ENCODE data around the gene SEMA7A.
"Not testable (repeated sequence)": the region's sequence is repeated elsewhere in the genome, so short reads cannot be mapped to it uniquely, and the experiment has no call there.

Gene SEMA7A

DNA sequence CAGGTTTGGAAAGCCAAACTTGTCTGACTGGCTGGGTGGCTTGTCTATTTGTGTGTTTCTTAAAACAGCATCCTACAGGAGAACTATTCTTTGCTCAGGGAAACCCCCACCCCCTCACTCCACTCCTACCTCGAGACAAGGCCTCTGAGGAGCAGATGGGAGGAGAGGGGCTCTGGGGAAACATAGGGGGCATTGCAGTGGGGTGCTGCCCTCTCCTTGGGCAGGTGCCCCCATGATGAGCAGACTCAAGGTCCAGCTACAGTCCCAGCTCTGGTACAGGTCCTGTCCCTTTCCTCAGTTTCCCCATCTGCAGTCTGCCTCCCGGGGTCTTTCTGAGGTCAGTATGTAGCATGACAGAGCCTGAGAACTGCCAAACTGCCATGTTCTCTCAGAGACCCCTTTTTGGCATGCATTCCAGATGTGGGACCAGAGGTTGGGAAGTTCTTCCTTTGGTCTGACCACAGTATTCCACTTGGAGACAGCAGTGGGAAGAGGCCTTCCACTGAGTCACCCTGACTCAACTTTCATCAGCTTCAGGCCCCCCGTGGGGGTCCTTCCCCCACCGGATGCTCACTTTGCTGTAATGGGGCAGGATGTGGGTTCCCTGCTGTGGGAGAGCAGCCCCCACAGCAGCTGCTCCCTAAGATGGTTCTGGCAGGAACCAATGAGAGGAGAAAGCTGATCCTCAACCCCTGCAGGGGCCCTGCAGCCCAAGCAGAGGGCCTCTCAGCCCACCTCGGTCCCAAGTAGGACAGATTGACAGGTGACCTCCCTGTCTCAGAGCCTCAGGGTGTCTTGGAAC lies 34.0 kb downstream of the SEMA7A start:
- no peak for DNase-seq (ENCODE audit: low spot score)

DNA sequence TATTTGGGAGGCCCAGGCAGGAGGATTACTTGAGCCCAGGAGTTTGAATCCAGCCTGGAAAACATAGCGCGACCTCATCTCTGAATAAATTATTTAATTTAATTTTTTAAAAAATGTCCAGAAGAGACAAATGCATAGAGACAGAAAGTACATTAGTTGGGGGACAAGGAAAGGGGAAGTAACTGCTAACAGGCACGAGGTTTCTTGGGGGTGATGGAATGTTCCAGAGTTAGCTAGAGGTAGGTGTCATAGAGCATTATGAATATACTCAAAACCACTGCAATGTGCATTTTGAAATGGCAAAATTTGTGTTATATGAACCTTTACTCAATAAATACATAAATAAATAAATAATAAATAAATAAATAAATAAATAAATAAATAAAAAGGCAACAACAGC lies 34.7 kb downstream of the SEMA7A start:
- no peak for DNase-seq (ENCODE audit: low spot score)

DNA sequence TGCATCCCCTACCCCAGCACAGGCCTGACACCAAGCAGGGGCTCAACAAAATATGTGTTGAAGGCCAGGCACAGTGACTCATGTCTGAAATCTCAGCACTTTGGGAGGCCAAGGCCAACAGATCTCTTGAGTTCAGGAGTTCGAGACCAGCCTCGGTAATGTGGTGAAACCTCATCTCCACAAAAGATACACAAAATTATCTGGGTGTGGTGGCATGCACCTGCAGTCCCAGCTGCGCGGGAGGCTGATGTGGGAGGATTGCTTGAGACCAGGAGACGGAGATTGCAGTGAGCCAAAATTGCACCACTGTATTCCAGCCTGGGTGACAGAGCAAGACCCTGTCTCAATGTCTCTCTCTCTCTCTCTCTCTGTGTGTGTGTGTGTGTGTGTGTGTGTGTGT lies 35.6 kb downstream of the SEMA7A start:
- no peak for DNase-seq (ENCODE audit: low spot score)

DNA sequence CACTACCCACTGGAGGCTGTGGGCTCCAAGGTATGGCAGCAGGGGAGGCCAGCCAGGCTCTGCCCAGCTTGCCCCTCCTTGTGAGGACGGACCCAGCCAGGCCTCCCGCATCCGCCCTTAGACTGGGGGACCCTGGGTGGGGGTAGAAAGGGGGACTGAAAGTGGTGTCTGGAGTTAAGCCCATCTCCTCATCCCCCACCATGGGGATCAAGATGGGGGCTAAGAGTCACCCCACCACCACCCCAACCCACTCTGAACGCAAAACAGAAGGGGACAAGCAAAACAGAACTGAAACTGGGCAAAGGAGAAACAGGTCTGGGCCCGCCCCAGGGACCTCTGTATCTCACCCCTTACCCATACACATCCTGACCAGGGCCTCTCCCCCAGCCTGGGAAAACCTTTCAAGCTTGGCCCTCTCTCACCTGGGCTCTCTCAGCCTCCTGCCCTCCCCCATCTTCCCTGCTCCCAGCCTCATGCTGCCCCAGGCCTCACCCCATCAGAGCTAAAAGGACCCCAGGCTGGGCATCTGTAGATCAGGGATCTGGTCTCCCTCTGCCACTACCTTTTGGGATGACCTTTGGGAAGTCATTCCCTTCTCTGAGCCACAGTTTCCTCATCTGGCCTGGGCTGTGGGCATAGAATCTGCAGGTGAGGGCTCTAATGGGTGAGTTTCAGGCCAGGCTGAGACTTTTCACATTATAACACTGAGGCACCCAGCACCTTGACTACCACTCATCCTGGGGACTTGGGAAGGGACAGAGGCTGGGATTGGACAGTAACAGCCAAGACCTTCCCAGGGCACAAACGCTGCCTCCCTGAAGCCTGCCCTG lies 36.3 kb downstream of the SEMA7A start:
- DNase-seq (ENCODE audit: low spot score), result no peak

DNA sequence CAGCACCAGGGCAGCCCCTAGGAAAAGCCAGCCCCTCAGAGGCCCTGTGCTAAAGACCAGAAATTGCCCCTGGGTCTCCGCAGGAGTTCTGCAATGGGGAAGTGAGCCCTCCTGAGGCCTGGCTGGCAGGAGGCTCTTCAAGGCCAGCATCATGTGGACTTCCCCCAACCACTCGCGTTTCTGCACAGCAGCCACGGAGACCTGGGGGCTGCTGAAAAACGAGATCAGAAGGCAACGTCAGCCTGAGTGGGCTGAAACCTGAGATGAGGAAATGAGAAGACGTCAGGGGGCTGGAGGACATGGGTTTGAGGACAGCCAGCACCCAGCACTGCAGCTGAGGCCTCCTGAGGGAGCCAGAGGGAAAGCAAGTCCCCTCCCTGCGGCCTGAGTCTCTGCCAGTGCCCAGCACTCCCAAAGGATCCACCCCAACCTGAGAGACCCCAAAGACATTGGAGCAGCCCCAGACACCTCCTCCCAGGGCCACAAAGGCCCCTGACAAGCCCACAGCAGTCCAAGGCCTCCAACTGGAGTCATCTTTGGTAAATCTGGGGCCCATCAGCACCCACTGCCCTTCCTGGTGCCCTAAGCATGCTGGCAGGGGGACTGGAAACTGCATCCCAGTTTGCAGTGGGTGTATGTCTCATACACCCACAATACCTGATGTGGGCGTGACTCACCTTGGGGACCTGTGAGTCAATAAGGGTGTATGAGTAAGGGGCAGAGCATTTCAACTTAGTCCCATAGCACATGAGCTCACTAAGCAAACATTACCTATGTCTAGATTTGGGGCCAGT lies 37.1 kb downstream of the SEMA7A start:
- no peak for DNase-seq (ENCODE audit: low spot score)

DNA sequence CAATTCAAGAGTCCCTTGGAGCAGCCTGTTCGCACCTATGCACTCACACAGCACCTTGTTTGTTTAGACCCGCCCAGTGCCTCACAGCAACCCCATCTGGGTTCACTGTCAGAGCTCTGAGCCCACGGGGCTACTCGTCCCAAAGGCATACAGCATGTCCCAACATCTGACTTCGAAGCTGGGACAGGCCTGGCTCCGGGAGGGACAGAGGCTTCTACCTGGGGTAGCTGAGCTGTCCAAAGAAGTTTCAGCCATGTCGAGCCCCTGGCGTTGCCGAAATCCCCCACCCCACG lies 37.7 kb downstream of the SEMA7A start:
- no peak for DNase-seq (ENCODE audit: low spot score)

DNA sequence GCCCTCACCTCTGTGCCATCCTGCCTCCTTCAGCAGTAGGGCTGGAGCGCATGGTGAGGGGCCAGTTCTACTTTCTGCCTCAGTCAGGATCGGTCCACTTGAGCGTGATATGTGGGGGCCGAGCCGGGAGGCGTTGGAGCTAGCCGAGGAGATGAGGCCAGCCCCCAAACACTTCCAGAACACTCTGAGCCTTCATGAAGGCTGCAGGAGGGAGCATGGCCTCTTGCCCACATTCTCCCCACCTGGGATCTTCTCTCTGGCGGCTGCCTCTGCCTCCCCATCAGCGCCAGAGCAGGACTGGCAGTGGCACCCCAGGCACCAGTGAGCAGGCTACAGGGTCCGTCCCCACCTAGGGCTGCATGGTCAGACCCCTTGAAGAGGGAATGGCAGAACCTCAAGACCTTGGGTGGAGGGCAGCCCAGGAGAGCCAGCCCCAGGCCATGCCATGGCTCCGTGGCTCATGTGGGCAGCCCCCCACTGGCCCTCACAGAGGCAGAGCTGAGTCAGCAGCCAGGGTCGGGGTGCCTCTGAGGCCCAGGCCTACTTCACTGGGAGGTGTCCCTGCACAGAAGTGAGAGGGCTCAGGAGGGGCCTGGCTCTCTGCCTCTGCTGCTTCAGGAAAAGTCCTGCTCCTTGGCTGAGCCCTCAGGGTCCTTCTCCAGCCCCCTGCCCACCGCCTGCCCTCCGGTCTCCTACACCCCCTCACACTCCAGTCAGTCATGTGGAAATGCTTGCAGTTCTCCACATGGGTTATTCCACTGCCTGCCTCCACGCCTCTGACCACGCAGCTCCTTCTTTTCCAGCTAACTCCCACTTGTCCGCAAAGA lies 38.2 kb downstream of the SEMA7A start:
- DNase-seq (ENCODE audit: low spot score), result no peak

DNA sequence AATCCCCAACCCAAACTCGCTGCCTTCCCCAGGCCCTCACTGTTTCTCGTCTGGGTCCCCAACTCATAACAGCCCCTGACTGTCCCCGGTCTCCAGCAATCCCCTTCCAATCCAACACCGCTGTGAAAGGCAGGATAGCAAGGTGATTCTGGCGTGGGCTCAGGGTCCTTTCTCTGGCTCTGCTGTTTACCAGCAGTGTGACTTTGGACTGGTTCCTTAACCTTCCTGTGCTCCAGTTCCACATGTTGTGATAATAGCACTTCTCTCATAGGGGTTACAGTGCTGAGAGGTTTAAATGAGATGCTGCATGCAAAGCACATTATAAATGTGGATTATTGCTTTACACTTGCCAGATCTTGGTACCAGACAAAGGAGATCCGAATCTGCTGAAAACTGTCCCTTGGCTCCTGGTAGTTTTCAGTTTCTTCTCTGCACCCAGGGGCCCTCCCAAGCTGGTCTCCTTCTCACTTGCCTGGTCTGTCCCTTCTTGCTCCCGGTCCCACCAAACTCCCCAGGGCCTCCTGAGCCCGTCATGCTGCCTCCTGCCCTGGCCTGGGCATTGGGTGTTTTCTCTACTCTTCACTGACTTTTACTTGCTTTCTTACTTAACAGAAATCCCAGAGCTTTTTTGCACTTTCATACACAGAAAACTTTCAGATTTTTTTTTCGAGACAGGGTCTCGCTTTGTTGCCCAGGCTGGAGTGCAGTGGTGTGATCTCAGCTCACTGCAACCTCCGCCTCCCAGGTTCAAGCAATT lies 39.5 kb downstream of the SEMA7A start:
- DNase-seq (ENCODE audit: low spot score), result no peak

DNA sequence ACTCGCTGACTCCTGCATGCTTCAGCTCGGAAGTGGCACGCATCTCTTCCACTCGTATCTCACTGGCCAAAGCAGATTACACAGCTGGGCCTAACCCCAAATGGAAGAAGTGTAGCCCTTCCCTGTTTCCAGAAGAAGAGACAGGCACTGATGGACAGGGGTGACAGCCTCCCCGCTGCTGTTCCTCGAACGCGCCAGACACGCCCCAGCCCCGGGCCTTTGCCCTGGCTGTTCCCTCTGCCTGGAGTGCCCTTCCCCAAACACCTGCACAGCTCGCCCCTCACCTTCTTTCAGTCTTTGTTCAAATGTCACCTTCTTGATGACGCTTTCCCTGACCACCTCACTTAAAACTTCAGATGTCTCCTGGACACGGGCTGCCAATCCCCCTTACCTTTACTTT lies 40.3 kb downstream of the SEMA7A start:
- DNase-seq (ENCODE audit: low spot score), result no peak

DNA sequence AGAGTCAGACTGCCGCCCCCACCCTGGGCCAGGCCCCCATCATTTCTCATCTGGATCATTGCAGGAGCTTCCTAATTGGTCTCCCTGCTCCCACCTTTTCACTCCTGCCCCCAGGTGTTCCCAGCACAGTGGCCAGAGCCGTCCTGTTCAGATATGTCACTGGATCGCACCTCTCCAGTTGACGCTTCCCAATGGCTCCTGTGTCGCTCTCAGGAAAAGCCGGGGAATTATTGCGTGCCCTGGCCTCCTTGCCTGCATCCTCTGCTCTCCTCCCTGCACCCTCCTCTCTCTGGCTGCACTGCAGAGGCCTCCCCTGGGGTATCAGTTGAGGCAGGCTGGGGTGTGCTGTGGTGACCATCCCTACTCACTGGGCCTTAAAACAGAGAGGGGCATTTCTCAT lies 40.9 kb downstream of the SEMA7A start:
- DNase-seq (ENCODE audit: low spot score), result no peak

DNA sequence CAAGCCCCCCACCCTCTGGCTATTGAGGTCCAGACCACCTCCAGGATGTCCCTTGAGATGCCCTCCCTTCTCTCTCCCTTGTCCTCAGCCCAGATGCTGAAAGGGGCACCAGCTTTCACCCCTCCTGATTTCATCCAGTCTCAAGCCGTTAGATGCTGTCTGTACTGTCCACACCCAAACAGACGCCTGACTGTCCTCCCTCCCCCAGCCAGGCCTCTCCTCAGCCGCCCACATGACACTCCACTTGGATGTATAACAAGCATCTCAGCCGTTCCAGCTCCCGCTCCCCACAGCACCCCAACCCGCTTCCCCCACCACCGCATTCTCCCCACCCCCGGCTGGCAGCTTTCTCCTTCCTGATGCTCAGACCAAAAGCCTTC lies 41.3 kb downstream of the SEMA7A start:
- DNase-seq (ENCODE audit: low spot score), result no peak

DNA sequence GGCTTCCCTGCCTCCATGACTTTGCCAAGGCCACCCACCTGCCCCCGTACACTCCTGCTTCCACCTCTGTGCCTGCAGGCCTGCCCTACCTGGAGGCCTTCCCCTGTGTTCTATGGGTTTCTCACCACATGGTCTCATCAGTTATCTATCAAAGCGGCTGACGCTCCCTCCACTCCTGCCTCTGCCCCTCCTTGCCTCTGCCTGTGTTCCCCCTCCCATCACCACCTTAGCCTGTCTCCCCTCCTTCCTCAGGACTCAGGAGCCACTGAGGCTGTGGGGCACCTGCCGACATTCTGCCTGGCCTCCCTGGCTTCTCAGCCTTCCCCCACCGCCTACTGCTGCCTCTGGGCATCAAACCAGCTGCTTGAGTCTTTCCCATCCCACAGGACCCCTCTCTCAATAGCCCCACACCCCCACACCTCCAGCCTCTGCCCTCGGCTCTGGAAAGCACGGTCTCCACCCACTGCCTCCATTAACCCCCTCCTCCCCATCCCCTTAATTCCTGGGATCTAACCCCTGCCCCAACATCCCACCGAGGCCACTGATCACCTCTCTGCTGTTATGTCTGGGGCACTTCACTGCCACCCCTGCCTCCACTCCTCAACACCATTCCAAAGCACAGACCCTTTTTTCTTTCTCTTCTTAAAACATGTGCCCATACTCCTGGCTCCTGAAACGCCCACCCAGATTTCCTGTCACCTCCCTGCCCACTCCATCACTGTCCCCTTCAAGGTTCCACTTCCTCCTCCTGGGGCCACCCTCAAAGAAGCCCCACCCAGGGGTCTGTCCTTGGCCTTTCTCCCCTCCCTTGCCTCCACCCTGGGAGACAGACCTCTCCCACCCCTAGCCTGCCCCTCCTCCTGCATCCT lies 41.9 kb downstream of the SEMA7A start:
- DNase-seq (ENCODE audit: low spot score), result no peak

DNA sequence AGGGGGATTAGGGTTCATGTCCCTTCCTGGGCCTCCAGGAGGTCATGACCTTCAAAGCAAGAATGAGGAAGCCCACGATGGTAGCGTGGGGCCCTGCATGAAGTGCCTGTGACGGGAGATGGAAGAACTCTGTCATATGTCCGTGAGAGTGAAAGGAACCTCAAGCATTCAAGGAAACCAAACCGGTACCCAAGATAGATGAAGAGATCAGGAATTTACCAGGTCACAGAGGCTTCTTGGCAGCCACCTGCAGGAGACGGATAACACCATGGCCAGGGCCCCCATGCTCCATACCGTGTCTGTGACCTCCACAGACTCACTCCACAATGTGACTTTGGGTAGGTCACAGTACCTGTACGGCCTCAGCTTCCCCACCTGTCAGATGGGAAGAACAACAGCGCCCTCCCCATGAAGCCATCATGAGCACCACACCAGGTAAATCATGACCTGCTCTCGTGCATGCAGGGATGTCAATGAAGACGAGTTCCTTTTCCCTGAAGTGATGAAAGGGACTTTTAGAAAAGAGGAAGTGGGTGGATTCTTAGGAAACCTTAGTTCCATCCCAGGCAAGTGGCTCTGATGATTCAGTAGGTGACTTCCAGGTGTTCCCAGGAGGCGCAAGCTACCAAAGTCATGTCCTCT lies 43.0 kb downstream of the SEMA7A start:
- no peak for DNase-seq (ENCODE audit: low spot score)

DNA sequence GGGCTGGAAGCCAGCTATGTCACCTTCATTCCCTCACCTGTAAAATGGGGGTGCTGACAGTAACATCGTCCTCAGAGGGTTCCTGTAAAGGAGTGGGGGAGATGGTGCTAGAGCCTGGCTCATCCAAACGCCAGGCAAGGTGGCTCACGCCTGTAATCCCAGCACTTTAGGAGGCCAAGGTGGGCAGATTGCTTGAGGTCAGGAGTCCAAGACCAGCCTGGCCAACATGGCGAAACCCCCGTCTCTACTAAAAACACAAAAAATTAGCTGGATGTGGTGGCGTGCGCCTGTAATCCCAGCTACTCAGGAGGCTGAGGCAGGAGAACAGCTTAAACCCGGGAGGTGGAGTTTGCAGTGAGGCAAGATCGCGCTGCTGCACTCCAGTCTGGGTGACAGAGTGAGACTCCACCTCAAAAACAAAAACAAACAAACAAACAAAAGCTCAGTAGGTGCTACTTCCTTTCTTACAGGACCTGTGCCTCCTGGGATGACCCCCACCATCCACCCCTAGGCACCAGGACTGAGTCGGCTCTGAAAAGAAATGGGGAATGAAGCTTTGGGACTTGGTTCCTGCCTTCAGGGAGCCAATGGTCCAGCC lies 43.6 kb downstream of the SEMA7A start:
- DNase-seq (ENCODE audit: low spot score), result not testable (repeated sequence)

DNA sequence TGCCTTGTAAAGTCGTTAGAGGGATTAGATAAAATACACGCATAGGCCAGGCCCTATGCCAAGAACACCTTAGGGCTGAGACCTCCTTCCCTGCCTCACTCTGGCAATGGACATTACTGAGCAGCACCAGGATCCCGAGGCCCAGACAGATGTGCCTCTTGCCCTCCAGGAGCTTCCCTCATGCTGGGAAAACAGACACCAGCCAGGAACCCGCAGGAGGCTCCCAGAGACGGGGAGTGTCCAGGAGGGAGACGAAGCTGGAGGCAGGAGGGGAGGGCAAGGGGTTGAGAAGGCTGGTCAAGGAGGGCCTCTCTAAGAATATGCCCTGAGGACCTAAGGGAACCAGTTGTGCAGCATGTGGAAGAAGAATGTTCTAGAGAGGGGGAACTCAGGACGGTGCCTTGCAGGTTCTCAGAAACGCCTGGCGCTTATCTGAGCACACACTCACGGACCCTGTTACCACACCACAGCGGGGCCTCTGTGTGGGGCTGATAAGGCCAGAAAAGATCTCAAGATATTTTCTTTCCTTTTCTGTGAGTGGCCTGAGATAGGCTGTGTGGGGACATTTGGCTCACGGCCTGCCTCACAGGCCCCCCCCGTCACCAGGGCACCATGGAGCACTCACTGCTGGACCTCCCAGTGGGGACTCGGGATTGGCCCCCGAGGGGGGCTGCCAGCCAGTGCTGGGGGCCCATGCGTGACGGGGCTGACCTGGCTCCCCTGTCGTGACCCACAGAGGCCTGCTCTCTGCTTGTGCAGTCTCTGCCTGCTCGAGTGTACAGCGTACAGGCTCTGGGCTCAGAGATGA lies 44.3 kb downstream of the SEMA7A start:
- no peak for DNase-seq (ENCODE audit: low spot score)

DNA sequence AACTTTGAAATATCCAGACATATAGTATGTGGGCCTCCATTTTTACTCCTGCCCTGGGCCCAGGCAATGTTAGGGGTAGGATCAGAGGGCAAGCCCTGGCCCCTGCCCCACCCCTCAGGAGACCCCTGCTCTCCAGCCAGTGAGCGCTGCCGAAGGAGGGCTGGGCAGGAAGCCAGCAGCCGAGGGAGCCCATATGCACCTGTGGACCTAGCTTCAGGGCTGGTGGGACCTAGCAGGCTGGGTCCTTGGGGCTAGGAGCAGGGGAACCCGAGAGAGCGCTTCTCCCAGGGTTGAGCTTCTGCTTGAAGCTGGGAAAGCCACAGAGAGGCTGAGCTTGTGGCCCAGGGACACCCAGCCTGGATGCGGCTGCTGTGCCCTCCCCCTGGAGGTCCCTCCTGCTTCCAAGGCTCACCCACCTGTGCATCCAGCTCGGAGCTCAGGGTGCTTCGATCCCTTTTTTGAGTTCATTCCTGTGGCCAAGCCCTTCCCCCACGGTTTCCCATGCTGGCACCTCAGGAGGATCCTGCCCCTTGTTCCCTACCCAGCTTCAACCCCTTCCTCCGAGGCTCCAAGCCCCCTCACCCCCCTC lies 45.3 kb downstream of the SEMA7A start:
- DNase-seq (ENCODE audit: low spot score), result no peak

DNA sequence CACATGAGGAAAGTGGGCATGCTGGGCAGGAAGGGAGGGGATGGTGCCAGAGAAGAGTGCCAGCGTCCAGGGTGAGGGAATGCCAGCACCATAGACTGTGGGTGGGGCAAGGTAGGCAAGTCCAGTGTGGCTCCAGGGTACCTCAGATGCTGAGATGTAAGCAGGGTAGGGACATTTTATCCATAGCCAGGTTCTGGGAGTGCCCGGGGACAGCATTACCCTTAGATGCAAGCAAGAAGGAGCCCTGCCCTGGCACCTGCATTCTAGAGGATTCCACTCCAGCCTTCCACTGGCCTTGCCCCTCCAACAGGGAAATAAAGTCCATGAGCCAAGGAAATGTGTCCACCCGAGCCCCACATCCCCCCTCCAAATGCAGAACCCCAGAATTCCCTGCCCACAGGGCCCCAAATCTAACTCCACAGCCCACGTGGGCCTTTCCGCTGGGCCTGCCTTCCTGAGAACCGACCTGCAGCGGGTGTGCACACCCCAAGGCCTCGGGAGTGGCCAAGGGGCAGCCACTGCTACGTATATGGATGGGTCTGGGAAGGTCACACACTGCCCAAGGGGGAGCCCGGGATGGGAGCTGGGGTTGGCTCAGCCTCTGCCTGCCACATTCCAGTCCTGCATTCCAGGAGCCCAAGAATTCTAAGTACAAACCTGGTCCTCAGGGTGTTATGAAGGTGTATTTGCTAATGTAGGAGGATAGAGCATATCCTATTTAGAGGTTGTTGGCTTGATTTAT lies 46.0 kb downstream of the SEMA7A start:
- DNase-seq (ENCODE audit: low spot score), result no peak

Data from ecto neural progenitor cell (in vitro differentiated cells).